Karpas-422 (cell line): ENCODE data around the gene TANGO2. TPM values are rescaled to one million over a fixed set of nuclear protein-coding genes. Genes with fewer than 3 reads are reported as not detected.
"Not testable (repeated sequence)": the region's sequence is repeated elsewhere in the genome, so short reads cannot be mapped to it uniquely, and the experiment has no call there.

ENCODE experiments used
- DNase-seq: peaks from one replicate; pipeline ENCODE4 v3.0.0-alpha.2; 2015
- H2AFZ ChIP-seq: fragments of 200-600 bp; sonication (generic); 2 replicates; pipeline ENCODE4 v1.6.1; 2014; ENCODE audit warnings: antibody characterized with exemption, low read length, mixed read lengths
- H3K27ac ChIP-seq: fragments of 200-600 bp; sonication (generic); 2 replicates; pipeline ENCODE4 v1.5.1; 2014; ENCODE audit warnings: mild to moderate bottlenecking, low read length, moderate library complexity
- H3K27me3 ChIP-seq: fragments of 200-600 bp; sonication (generic); 2 replicates; pipeline ENCODE4 v1.6.1; 2014; ENCODE audit warnings: low read length, mixed read lengths
- H3K36me3 ChIP-seq: fragments of 200-600 bp; sonication (generic); 2 replicates; pipeline ENCODE4 v1.6.1; 2014; ENCODE audit warnings: low read length, mixed read lengths; ENCODE audit not compliant: insufficient read depth
- H3K4me1 ChIP-seq: fragments of 200-600 bp; sonication (generic); 2 replicates; pipeline ENCODE4 v1.6.1; 2014; ENCODE audit warnings: mild to moderate bottlenecking, low read length, mixed read lengths
- H3K4me2 ChIP-seq: fragments of 200-600 bp; sonication (generic); 2 replicates; pipeline ENCODE4 v1.6.1; 2014; ENCODE audit warnings: low read length, low read depth, mild to moderate bottlenecking; ENCODE audit not compliant: poor library complexity, severe bottlenecking
- H3K4me3 ChIP-seq: fragments of 200-600 bp; sonication (generic); 2 replicates; pipeline ENCODE4 v1.5.1; 2014; ENCODE audit warnings: mild to moderate bottlenecking, antibody characterized with exemption, low read length, mixed read lengths
- H3K79me2 ChIP-seq: fragments of 200-600 bp; sonication (generic); 2 replicates; pipeline ENCODE4 v1.6.1; 2014; ENCODE audit warnings: mild to moderate bottlenecking, low read length, mixed read lengths
- H3K9ac ChIP-seq: fragments of 200-600 bp; sonication (generic); 2 replicates; pipeline ENCODE4 v1.6.0; 2014; ENCODE audit warnings: low read length
- H3K9me2 ChIP-seq: fragments of 200-600 bp; sonication (generic), shearing (Covaris generic); replicated peaks from 2 replicates; pipeline ENCODE4 v1.6.0; 2014; ENCODE audit warnings: mild to moderate bottlenecking, low read length, moderate library complexity; ENCODE audit not compliant: insufficient read depth
- H3K9me3 ChIP-seq: fragments of 300-700, 200-600 bp; sonication (generic); 2 replicates; pipeline ENCODE4 v1.6.1; 2014; ENCODE audit warnings: low read length, mixed read lengths
- H4K20me1 ChIP-seq: fragments of 200-600 bp; sonication (generic); 2 replicates; pipeline ENCODE4 v1.6.1; 2014; ENCODE audit warnings: mild to moderate bottlenecking, antibody characterized with exemption, low read length, low read depth; ENCODE audit not compliant: insufficient read depth
- total RNA-seq: library from RNA; depleted of rRNA; stranded (reverse); fragments of >200 nt; shearing (Covaris generic); gene quantifications from 2 replicates; pipeline ENCODE4 v1.2.3, GENCODE V29; 2014; ENCODE audit warnings: low replicate concordance

The TANGO2 gene
- total RNA-seq, 1 experiment from 2014 or later, result 39.0 TPM

GRCh38 chr22:20067384-20067682, 46.4 kb downstream of the TANGO2 start:
- not testable (repeated sequence) for H2AFZ ChIP-seq, H3K27ac ChIP-seq, H3K4me2 ChIP-seq, H3K9ac ChIP-seq, H3K9me3 ChIP-seq, H3K27me3 ChIP-seq, H3K79me2 ChIP-seq, H3K36me3 ChIP-seq, DNase-seq, H3K4me1 ChIP-seq, H3K4me3 ChIP-seq, H4K20me1 ChIP-seq, H3K9me2 ChIP-seq

GRCh38 chr22:20068640-20069039, 47.7 kb downstream of the TANGO2 start:
- Histone ChIP-seq H3K9ac (no peak overlapping the region), H3K9me3 (no peaks in the 10 kb centered on the region), H3K79me2 (no peaks in the 10 kb centered on the region), H3K27ac (no peak overlapping the region), H2AFZ (no peak overlapping the region), H4K20me1 (no peaks in the 10 kb centered on the region), H3K4me1 (no peaks in the 10 kb centered on the region), H3K4me3 (no peak overlapping the region), H3K4me2 (no peak overlapping the region), H3K36me3 (no peaks in the 10 kb centered on the region), H3K9me2 (no peaks in the 10 kb centered on the region), H3K27me3 (no peaks in the 10 kb centered on the region)
- DNase-seq, result no peak

- H3K4me2 ChIP-seq, result no peak overlapping the region
- no peak overlapping the region for H3K4me3 ChIP-seq
- no peak for DNase-seq
- no peak overlapping the region for H3K9ac ChIP-seq
- no peaks in the 10 kb centered on the region for H3K9me3 ChIP-seq
- no peaks in the 10 kb centered on the region for H3K36me3 ChIP-seq
- H2AFZ ChIP-seq, result no peak overlapping the region
- no peaks in the 10 kb centered on the region for H3K79me2 ChIP-seq
- no peaks in the 10 kb centered on the region for H4K20me1 ChIP-seq
- no peaks in the 10 kb centered on the region for H3K27me3 ChIP-seq
- H3K27ac ChIP-seq, result no peak overlapping the region
- no peaks in the 10 kb centered on the region for H3K9me2 ChIP-seq
- no peaks in the 10 kb centered on the region for H3K4me1 ChIP-seq
These were observed 48.6 kb downstream of the TANGO2 start for GRCh38 chr22:20069331-20070042.

GRCh38 chr22:20071524-20071972, 50.6 kb downstream of the TANGO2 start:
- no peaks in the 10 kb centered on the region for H3K79me2 ChIP-seq
- no peaks in the 10 kb centered on the region for H4K20me1 ChIP-seq
- no peak overlapping the region for H3K4me3 ChIP-seq
- no peak overlapping the region for H3K27ac ChIP-seq
- no peaks in the 10 kb centered on the region for H3K27me3 ChIP-seq
- H3K4me2 ChIP-seq, result no peak overlapping the region
- H3K9ac ChIP-seq, result no peak overlapping the region
- no peak overlapping the region for H2AFZ ChIP-seq
- H3K9me3 ChIP-seq, result no peaks in the 10 kb centered on the region
- no peak for DNase-seq
- H3K4me1 ChIP-seq, result no peaks in the 10 kb centered on the region
- H3K36me3 ChIP-seq, result no peaks in the 10 kb centered on the region
- H3K9me2 ChIP-seq, result no peaks in the 10 kb centered on the region

- Histone ChIP-seq H3K36me3 (no peaks in the 10 kb centered on the region), H3K4me3 (no peak overlapping the region), H3K27me3 (no peaks in the 10 kb centered on the region), H3K9ac (no peak overlapping the region), H3K79me2 (peaks cover 18% of the 10 kb centered on the region), H4K20me1 (no peaks in the 10 kb centered on the region; the same call in 1 of the 2 replicates), H3K4me2 (no peak overlapping the region), H3K27ac (no peak overlapping the region), H3K9me2 (no peaks in the 10 kb centered on the region), H2AFZ (no peak overlapping the region), H3K9me3 (no peaks in the 10 kb centered on the region), H3K4me1 (peaks cover 15% of the 10 kb centered on the region)
- peak; percentile 45 for DNase-seq
These were observed 55.8 kb downstream of the TANGO2 start for GRCh38 chr22:20076627-20077172.

GRCh38 chr22:20079745-20080444, 59.0 kb downstream of the TANGO2 start, which contains the start of gene DGCR8:
Gene DGCR8, plus strand, starts transcription at chr22:20080241. Its CDS starts 5,723 bp downstream, at chr22:20085964.
- peaks cover 50% of the 10 kb centered on the region for H3K79me2 ChIP-seq
- peak within 1 kb of the TSS; percentile 78 for H3K27ac ChIP-seq
- H3K9me2 ChIP-seq, result no peaks in the 10 kb centered on the region
- H3K4me3 ChIP-seq, result peak within 1 kb of the TSS; percentile 86
- peaks cover 31% of the 10 kb centered on the region for H3K4me1 ChIP-seq
- H3K36me3 ChIP-seq, result no peaks in the 10 kb centered on the region
- H4K20me1 ChIP-seq, result no peaks in the 10 kb centered on the region; the same call in 1 of the 2 replicates
- no peaks in the 10 kb centered on the region for H3K27me3 ChIP-seq
- H3K4me2 ChIP-seq, result peak within 1 kb of the TSS; percentile 94
- H2AFZ ChIP-seq, result peak within 1 kb of the TSS; percentile 95
- peak; percentile 93 for DNase-seq
- H3K9me3 ChIP-seq, result no peaks in the 10 kb centered on the region
- H3K9ac ChIP-seq, result peak within 1 kb of the TSS; percentile 81

GRCh38 chr22:20080445-20080775, 59.5 kb downstream of the TANGO2 start:
- peak overlapping the region; percentile 78 for H3K27ac ChIP-seq
- DNase-seq, result peak; percentile 87
- peak overlapping the region; percentile 84 for H3K4me2 ChIP-seq
- H3K27me3 ChIP-seq, result no peaks in the 10 kb centered on the region
- peaks cover 4% of the 10 kb centered on the region; the same call in 1 of the 2 replicates for H3K36me3 ChIP-seq
- H3K79me2 ChIP-seq, result peaks cover 55% of the 10 kb centered on the region
- H2AFZ ChIP-seq, result 0 out of 2 replicates have a peak overlapping the region, but pooled peaks have one; percentile 1
- H3K4me1 ChIP-seq, result peaks cover 31% of the 10 kb centered on the region
- H4K20me1 ChIP-seq, result no peaks in the 10 kb centered on the region; the same call in 1 of the 2 replicates
- no peaks in the 10 kb centered on the region for H3K9me3 ChIP-seq
- H3K9me2 ChIP-seq, result no peaks in the 10 kb centered on the region
- peak overlapping the region; percentile 86 for H3K4me3 ChIP-seq
- peak overlapping the region; percentile 81 for H3K9ac ChIP-seq
